Femur (tissue), 1 donor: ENCODE measurements around the gene DNAH1.
A peak's percentile ranks its signal among the peaks of the same experiment; 100 is the strongest.

Experiments
- DNase-seq: peaks from one replicate; pipeline ENCODE4 v3.0.0-alpha.2; 2017

DNAH1 gene

DNA sequence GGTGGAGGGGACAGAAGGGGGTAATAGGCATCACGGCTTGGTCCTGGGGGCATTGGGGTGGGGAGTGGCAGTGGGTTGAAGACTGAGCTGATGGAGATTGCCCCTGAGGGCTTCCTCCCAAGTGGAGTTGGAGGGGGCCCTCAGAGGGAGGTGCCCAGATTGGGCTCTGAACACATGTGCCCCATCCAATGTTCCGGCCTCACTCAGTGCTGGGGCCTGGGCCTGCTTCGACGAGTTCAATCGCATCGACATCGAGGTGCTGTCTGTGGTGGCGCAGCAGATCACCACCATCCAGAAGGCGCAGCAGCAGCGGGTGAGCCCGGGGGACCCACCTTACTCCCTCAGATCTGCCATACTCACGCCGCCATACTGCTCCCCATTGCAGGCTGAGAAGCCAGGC lies 45.3 kb downstream of the DNAH1 start:
- no peak for DNase-seq

DNA sequence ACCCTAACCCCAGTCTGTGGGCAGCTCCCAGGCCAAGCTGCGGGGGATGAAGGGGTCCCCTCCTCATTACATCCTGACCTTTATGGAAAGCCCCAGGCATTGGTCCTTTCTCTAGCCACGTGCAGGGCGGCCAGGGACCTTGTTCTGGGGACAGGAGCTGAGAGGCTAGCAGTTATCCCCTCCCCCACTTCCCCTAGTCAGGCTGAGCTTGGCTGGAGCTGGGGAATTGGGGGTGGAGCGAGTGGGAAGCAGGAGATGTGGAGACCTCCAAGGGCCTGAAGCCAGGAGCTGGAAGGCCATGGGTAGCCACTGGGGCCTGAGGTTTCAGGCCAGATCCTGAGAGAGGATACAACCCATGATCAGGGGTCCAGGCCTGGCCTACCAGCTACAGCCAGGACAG lies 45.8 kb downstream of the DNAH1 start:
- DNase-seq = no peak

DNA sequence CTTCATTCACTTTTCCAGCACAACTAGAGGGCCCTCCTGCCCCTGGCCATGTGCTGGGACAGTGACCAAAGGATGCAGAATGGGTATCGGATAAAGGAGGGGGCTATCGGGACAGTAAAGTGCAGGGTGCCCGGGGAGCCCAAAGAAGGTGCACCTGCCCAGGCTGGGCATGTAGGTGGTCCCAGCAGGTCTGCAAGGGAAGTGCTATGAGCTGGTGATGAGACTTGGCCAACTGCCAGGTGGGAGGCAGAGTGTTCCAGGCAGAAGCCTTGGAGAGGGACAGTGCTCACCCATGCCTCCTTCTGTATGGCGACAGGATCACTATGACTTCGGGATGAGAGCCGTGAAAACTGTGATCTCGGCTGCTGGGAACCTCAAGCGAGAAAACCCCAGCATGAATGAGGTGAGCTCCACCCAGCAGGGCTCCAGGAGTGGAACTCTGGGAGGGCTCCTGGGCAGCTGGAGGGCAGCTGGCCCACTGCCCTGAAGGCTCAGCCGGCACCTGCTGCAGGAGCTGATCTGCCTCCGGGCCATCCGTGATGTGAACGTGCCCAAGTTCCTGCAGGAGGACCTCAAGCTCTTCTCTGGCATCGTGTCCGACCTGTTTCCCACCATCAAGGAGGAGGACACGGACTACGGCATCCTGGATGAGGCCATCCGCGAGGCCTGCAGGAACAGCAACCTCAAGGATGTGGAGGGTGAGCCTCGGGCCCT lies 48.4 kb downstream of the DNAH1 start:
- DNase-seq = no peak

DNA sequence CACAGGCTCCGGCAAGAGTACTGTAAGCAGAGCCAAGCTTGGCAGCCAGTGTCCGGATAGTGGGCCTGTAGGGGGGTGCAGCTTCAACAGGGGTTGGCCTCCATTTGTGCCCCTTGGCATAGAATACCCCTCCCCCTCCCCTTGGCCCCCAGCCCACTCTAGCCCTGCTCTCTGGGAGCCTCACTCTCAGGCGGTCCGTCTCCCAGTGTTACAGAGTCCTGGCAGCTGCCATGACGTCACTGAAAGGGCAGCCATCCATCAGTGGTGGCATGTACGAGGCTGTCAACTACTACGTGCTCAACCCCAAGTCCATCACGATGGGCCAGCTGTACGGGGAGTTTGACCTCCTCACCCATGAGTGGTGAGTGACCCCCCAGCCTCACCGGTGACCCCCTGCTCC lies 50.4 kb downstream of the DNAH1 start:
- peak; percentile 47 for DNase-seq

DNA sequence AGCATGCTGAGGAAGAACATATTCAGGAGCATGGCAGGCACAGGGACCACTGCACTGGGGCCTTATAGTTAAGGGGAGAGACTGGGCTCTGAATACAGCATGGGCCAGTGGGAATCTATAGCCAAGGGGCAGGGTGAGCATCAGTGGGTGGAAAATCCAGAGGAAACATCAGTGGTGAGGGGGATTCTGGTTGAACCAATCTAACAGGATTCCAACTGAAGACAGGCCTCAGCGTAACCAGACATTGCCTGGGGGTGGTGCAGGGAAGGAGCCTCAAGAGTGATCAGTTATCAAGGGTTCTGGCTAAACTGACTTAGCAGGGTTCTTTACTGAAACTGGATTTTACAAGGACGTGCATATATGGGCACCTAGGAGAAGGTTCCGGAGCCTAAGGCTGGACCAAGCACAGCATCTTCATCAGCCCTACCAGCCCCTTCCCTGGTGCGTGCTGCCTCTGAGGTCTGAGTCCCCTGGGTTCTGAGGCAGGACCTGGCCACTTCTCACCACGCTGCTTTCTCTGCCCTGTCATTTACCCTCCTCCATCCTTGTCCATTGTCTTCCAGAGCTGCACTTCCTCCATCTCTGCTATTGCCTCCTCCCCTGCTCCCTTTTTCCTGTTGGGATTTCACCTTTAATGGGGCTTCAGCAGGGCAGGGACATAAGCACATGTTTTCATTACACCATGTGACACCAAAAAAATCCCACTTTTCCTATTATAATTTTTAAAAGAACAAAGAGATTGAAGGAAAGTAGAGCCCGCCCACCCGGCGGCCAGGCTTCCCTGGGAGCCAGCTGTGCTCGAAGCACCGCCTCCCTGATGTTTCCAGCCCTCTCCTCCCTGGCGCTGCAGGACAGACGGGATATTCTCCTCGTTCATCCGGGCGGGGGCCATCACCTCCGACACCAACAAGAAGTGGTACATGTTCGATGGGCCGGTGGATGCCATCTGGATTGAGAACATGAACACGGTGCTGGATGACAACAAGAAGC lies 52.1 kb downstream of the DNAH1 start:
- no peak for DNase-seq

DNA sequence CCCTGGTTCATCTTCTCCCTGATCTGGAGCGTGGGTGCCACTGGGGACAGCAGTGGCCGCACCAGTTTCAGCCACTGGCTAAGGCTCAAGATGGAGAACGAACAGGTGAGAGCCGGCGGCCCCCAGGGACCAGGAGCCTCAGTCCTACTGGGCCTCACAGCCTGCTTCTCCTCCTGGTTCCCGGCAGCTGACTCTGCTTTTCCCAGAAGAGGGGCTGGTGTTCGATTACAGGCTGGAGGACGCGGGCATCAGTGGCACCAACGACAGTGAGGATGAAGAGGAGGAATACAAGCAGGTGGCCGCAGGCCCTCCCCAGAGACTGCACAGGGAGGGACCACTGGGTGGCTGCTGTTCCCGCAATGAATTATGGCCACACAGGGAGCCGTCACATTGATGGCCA lies 54.4 kb downstream of the DNAH1 start:
- DNase-seq = no peak

DNA sequence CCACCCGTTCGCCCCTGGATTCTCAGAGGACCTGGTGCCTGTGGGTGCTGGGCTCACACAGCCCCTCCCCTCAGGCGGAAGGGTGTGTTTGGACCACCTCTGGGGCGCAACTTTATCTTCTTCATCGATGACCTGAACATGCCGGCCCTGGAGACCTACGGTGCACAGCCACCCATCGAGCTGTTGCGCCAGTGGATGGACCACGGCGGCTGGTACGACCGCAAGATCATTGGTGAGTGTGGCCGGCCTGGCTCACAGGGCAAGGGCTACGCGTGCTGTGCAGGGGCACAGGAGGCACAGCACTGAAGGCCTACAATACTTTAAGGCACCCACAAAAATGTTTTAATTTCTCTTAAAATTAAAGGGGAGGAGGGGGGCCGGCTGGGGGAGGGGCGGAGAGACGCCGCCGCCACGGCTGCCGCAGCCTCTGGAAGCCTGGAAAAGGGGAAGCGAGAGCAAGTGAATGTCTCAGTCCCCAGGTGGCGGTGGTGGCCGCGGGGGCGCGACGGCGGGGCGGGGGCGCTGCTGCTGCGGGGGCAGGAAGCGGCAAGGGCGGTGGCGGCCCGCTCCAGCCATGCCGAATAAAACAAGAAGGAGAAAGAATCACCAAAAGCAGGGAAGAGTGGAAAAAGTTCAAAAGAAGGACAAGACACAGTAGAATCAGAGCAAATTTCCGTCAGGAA lies 56.8 kb downstream of the DNAH1 start:
- peak; percentile 58 for DNase-seq

DNA sequence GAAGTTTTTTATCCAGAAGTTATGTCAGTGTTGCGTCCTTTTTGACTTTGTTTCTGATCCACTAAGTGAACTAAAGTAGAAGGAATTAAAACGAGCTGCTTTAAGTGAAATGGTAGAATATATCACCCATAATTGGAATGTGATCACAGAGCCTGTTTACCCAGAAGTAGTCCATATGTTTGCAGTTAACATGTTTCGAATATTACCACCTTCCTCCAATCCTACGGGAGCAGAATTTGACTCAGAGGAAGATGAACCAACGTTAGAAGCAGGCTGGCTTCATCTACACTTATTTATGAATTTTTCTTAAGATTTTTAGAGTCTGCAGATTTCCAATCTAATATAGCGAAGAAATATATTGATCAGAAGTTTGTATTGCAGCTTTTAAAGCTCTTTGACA lies 57.6 kb downstream of the DNAH1 start:
- DNase-seq = no peak

DNA sequence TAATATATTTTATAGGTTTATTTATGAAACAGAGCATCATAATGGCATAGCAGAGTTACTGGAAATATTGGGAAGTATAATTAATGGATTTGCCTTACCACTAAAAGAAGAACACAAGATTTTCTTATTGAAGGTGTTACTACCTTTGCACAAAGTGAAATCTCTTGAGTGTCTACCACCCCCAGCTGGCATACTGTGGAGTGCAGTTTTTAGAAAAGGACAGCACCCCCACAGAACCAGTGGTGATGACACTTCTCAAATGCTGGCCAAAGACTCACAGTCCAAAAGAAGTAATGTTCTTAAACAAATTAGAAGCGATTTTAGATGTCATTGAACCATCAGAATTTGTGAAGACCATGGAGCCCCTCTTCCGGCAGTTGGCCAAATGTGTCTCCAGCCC lies 58.1 kb downstream of the DNAH1 start:
- no peak for DNase-seq

DNA sequence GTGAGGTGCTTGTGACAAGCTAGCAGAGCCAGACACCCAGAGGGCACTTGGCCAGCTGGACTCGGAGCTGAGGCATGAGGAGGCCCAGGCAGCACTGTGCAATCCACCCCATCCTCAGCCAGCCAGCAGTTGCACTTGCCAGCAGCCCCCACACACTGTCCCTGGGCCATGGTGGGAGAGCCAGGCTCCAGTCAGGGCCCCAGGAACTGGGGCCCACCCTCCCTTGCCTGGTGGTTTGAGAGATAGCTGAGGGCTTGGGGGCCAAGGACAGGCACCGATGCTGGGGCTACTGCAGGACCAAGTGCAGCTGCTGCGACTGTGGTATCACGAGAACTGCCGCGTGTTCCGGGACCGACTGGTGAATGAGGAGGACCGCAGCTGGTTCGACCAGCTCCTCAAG lies 63.5 kb downstream of the DNAH1 start:
- DNase-seq = no peak

DNA sequence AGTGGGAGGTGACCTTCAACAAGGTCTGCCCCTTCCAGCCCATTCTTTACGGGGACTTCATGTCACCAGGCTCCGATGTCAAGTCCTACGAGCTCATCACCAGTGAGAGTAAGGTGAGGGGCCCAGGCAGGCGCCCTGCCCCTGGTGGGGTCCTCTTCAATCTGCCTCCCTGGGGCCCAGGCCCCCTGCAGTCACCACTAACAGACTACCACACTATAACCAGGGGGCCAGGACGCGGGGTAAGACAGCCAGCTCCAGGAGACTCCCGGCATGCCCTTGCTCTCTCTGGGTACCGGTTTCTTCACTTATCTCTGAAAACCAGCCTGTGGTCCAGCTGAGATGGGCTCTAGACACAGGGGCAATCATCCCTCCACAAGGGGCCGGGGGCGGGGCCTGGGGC lies 63.9 kb downstream of the DNAH1 start:
- DNase-seq = no peak

DNA sequence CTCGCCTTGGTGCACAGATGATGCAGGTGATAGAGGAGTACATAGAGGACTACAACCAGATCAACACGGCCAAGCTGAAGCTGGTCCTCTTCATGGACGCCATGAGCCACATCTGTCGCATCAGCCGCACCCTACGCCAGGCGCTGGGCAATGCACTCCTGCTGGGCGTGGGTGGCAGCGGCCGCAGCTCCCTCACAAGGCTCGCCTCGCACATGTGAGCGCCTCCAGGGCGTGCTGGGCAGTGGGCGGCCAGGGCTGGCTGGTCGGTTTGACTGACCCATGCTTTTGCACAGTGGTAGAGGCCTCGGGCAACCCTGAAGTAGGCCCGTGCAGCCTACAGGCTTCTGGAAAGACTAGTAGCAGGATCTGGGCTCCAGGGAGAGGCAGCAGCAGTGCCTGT lies 65.5 kb downstream of the DNAH1 start:
- no peak for DNase-seq

DNA sequence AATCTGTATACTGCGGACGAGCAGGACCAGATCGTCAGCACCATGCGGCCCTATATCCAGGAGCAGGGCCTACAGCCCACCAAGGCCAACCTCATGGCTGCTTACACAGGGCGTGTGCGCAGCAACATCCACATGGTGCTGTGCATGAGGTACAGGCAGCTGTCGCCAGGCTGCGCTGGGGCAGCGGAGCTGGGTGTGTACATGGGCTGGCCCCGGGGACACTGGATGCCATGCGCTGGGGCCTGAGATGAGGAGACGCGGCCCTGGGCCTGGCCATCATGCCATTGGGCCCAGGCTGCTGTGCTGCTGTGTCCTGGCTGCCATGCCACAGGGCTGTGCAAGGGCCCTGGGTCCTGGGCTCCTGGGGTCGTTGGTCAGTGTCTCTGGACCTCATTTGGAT lies 67.3 kb downstream of the DNAH1 start:
- DNase-seq = no peak

DNA sequence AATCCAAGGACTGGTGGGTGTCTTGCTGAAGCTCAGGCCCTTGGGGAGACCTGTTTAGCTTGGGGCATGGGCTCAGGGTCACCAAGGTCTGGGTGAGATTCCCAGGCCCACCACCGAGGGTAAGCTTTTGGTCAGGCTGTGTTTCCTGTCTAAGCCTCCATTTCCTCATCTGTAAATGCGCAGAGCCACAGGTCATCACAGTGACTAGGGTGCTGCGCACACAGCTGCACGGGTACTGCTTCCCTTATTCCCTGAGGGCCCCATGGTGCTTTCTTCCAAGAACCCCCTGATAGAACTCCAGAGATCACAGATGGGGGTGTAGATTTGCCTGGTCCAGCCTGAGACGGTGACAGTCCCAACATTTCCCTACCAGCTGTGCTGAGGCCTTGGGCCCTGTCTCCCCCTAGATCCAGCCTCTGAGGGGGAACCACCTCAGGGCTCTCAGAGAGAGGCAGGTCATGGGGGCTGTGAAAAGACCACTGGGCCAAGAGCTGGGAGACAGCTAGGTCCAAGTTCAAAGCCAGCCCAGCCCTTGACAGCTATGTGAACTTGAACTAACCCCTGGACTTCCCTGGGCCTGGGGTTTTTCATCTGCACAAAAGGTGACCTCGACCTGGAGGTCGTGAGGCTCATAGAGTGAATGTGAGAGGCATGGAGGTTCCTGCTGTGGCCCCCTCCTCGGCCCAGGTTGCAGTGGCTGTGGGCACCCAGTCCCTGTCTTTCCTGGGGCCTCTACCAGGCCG lies 68.1 kb downstream of the DNAH1 start:
- no peak for DNase-seq

DNA sequence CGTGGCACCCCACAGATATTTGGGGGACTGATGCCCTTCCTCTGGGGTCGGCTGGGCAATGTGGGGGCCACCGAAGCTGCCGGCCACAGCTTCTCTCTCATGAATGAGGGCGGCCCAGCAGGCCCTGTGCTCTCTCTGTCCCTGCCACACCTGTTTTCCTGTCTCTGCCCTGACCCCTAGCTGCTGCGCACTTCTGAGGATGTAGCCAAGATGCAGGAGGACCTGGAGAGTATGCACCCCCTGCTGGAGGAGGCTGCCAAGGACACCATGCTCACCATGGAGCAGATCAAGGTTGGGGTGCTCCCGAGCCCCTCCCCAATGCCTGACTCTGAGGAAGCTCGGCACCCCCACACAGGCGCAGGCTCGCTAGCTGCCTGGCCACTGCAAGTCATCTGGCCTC lies 69.0 kb downstream of the DNAH1 start:
- DNase-seq = no peak

DNA sequence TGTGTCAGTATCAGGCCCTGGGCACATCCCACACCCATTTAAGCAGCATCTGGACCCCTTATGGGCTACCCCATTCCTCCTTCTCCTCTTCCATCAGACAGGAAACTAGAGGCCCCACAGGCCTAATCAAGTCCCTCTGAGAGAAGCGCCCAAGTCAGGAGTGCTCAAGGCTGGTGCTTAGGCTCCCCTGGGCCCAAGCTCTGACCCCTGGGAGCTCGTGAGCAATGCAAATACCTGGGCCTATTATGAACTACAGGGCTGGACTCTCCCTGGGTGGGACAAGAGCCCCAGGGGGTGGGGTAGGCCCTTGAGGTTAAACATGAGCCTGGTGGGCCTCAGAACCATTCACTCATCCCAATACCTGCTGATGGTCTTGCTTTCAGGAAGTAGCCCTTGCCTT lies 71.4 kb downstream of the DNAH1 start:
- no peak for DNase-seq

DNA sequence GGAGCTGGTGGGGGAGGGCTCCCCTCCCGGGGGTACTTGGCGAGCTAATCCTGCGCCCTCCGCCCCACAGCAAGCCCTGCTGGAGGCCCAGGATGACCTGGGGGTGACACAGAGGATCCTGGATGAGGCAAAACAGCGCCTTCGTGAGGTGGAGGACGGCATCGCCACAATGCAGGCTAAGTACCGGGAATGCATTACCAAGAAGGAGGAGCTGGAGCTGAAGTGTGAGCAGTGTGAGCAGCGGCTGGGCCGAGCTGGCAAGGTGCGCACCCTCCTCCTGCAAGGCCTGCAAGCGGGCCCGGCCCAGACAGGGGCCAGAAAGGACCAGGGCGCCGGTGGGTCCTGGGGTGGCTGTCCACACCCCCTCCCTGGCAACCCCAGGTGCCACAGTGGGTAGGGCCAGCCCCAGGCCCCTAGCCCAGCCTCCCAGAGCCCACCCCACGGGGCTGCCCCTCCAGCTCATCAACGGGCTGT lies 72.3 kb downstream of the DNAH1 start:
- no peak for DNase-seq

DNA sequence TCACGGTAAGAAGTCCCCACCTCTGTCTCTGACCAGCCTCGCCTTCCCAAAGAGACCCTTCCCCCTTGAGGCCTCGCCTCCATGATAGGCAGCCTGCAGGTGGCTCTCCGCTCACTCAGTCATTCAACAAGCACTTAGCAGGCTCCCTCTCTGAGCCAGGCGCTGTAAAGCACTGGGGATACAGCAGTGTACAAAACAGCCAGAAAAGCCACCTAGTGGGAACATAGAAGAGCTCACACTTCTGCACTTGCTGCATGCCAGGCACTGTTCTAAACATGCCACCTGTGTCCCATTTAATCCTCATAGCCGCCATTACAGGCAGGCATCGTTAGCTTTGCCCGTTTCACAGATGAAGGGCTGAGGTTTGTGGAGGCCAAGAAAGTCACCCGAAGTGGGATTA lies 72.8 kb downstream of the DNAH1 start:
- DNase-seq = no peak

DNA sequence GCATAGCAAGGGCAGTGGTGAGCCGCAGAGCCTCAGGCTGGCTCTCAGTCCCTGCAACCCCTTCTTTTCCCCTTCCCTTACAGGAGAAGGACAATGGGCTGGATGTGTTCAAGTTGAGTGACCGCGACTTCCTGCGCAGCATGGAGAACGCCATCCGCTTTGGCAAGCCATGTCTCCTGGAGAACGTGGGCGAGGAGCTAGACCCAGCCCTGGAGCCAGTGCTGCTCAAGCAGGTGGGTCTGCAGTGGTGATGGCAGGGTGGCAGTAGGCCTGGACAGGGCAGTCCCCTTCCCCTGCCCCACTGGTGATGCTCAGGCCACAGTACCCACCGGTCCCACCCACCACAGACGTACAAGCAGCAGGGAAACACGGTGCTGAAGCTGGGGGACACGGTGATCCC lies 75.0 kb downstream of the DNAH1 start:
- no peak for DNase-seq

DNA sequence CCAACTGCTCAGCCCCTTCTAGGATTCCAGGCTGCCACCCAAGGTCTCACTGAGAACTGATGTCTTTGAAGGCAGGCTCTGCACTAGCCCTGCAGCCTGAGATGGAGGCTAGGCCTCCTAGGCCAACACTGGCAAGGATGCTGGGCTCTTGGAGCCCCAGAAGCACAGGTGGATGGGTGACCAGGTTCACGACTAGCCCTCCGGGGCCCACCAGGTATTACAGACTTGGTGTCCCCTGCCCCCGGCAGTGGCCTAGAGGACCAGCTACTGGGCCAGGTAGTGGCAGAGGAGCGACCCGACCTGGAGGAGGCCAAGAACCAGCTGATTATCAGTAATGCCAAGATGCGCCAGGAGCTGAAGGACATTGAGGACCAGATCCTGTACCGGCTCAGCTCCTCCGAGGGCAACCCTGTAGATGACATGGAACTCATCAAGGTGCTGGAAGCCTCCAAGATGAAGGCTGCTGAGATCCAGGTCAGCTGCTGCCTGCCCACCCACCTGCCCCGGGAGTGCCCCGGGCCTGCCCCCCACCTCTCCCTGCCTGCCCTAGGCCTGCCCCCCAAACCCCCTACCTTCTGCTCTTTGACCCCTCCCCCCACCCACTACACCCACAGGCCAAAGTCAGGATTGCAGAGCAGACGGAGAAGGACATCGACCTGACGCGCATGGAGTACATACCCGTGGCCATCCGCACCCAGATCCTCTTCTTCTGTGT lies 76.3 kb downstream of the DNAH1 start:
- no peak for DNase-seq

DNA sequence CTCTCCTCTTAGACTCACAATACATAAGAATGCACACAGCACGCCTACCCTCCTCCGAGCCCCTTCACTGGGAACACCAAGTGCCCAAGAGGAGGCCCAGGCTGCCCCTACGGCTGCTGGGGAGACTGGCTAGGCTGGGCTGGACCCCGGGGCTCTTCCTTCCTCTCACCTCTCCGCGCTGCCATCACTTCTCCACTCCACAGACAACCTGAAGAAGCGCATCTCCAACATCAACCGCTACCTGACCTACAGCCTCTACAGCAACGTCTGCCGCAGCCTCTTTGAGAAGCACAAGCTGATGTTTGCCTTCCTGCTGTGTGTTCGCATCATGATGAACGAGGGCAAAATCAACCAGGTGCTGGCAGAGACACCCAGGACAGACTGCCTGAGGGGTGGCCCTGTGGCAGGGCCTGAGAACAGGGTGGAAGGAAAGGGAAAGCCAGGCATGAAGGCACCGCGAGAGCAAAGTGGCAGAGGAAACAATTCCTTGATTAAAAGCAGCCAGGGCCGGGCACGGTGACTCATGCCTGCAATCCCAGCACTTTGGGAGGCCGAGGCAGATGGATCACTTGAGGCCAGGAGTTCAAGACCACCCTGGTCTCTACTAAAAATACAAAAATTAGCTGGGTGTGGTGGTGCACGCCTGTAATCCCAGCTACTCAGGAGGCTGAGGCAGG lies 77.2 kb downstream of the DNAH1 start:
- DNase-seq = no peak
